ENCODE data around the gene LMAN2.

DNA sequence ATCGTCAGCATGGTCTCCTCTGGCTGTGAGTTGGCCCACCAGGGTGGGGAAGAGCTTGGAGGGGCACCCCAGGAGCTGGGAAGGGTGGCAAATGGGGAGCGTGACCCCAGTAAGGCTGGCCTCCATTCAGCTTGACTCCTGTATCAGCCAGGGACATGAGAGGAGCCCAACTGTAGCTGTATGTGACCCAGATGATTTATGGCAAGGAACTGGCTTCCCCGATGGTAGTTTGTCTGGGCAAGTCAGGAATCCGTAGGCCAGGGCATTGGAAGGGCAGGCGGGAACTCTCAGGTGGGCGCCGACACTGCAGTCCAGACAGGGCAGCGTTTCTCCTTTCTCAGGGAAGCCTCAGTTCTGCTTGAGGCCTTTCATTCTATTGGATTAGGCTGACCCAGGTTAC lies 35.1 kb upstream of the LMAN2 start:
- TF ChIP-seq ZNF394 (tag by site-specific recombination; IDR thresholded peaks at IDR 0.05; ENCODE audit: borderline replicate concordance) (no peak), ZNF146 (tag by site-specific recombination; IDR thresholded peaks at IDR 0.05) (no peak), MZF1 (tag by site-specific recombination; IDR thresholded peaks at IDR 0.05; ENCODE audit: borderline replicate concordance) (no peak), ZBTB1 (tag by site-specific recombination; IDR thresholded peaks at IDR 0.05) (no peak), BCL11B (tag by site-specific recombination; IDR thresholded peaks at IDR 0.05; ENCODE audit: low read depth) (no peak), ZBTB21 (tag by site-specific recombination; IDR thresholded peaks at IDR 0.05) (no peak), ZSCAN5A (tag by site-specific recombination; IDR thresholded peaks at IDR 0.05) (no peak)
- TF ChIP-seq, protein P1, sequence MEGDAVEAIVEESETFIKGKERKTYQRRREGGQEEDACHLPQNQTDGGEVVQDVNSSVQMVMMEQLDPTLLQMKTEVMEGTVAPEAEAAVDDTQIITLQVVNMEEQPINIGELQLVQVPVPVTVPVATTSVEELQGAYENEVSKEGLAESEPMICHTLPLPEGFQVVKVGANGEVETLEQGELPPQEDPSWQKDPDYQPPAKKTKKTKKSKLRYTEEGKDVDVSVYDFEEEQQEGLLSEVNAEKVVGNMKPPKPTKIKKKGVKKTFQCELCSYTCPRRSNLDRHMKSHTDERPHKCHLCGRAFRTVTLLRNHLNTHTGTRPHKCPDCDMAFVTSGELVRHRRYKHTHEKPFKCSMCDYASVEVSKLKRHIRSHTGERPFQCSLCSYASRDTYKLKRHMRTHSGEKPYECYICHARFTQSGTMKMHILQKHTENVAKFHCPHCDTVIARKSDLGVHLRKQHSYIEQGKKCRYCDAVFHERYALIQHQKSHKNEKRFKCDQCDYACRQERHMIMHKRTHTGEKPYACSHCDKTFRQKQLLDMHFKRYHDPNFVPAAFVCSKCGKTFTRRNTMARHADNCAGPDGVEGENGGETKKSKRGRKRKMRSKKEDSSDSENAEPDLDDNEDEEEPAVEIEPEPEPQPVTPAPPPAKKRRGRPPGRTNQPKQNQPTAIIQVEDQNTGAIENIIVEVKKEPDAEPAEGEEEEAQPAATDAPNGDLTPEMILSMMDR (tag by site-specific recombination; IDR thresholded peaks at IDR 0.05), result no peak
